ENCODE data around the gene GRIK1.

DNA sequence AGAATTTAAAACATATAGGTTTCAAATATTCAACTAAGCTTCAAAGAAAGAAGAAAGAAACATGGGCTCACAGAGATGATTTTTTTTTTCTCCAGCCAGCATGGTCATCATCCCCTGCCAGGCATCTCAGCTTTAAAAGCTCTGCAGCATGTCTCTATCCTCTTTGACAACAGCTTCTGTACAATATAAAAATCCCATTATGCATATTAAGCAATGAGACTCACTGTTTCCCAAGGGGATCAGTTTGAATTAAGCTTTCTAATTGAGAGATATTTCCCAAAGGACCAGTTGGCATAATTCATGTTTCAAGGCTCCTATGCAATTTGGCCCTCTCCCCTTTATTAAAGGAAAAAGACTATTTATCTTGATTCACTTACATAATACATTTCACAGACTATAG is 220.3 kb downstream of the GRIK1 start:
- TF ChIP-seq, protein P1, sequence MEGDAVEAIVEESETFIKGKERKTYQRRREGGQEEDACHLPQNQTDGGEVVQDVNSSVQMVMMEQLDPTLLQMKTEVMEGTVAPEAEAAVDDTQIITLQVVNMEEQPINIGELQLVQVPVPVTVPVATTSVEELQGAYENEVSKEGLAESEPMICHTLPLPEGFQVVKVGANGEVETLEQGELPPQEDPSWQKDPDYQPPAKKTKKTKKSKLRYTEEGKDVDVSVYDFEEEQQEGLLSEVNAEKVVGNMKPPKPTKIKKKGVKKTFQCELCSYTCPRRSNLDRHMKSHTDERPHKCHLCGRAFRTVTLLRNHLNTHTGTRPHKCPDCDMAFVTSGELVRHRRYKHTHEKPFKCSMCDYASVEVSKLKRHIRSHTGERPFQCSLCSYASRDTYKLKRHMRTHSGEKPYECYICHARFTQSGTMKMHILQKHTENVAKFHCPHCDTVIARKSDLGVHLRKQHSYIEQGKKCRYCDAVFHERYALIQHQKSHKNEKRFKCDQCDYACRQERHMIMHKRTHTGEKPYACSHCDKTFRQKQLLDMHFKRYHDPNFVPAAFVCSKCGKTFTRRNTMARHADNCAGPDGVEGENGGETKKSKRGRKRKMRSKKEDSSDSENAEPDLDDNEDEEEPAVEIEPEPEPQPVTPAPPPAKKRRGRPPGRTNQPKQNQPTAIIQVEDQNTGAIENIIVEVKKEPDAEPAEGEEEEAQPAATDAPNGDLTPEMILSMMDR (IDR thresholded peaks at IDR 0.05; ENCODE audit: low read depth, low read length, poor library complexity, severe bottlenecking), result no peak
- no peak for TF ChIP-seq EZH2phosphoT487 (IDR thresholded peaks at IDR 0.05; ENCODE audit: borderline replicate concordance, low read length)

Data from DOHH2 (cell line).